ENCODE results near the gene PNMA8B. TPM values are rescaled to one million over a fixed set of nuclear protein-coding genes. Genes with fewer than 3 reads are reported as not detected.

PNMA8B gene
- polyA plus RNA-seq, 1 of the 3 experiments (the other 2 are of a cell fraction): 0.92 TPM

DNA sequence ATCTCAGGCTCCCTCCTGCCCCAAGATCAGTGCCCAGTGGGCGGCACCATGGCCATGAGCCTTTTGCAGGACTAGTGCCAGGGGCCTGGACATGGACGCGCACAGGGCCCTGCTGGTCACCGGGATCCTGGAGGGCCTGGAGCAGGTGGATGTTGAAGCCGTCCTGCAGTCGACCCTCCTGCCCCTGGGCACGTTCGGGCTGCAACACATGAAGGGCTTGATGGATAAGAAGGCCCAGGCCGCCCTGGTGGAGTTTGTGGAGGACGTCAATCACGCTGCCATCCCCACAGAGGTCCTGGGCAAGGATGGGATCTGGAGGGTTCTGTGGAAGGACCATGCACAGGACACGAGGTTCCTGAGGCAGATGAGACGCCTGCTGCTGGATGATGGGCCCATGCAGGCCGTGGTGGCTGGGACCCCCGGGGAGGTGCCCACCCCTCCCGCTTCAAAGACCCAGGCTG, 38.0 kb upstream of the PNMA8B start:
- CTCF ChIA-PET: interaction anchor here (0.6 to 4.5 kb wide), 3 partner anchors 10 to 88 kb away, joined by 3 to 28 read pairs (median 3); no protein-coding TSS in a partner anchor
- Histone ChIP-seq H4K20me1 (ENCODE audit: insufficient read depth) (no peaks in the 10 kb centered on the region), H3K27ac (ENCODE audit: low read depth in 2 of 2, low read length in 1 of 2) (no peak overlapping the region), H3K9me3 (no peaks in the 10 kb centered on the region), H3K36me3 (replicated peaks in 1 of 2; ENCODE audit: control insufficient read depth in 1 of 2, insufficient read depth in 2 of 2, low read length in 1 of 2) (no peaks in the 10 kb centered on the region), H3K4me2 (no peak overlapping the region), H3K9ac (no peak overlapping the region), H3K4me3 (ENCODE audit: low read depth in 2 of 2, low read length in 1 of 2) (no peak overlapping the region), H3K27me3 (ENCODE audit: insufficient read depth) (no peaks in the 10 kb centered on the region), H3K9me2 (no peaks in the 10 kb centered on the region), H2AFZ (ENCODE audit: low read depth) (no peak overlapping the region), H3F3A (replicated peaks; ENCODE audit: insufficient read depth) (no peaks in the 10 kb centered on the region), H3K4me1 (ENCODE audit: control insufficient read depth in 1 of 2, insufficient read depth in 2 of 2, low read depth in 1 of 2, low read length in 1 of 2) (peaks cover 0 to 19% of the 10 kb centered on the region in 2 experiments; a peak in 1 of 4 replicates), H3K79me2 (ENCODE audit: insufficient read depth) (no peaks in the 10 kb centered on the region)
- TF ChIP-seq GATA2 (CRISPR knock-in tag; IDR thresholded peaks at IDR 0.05) (no peak), POLR2AphosphoS5 (IDR thresholded peaks at IDR 0.05; ENCODE audit: low read depth, low read length) (no peak), RFX5 (IDR thresholded peaks at IDR 0.05; ENCODE audit: low read length) (no peak), MEF2A (IDR thresholded peaks at IDR 0.05; ENCODE audit: borderline replicate concordance, low read depth) (no peak), FOXM1 (IDR thresholded peaks at IDR 0.05; ENCODE audit: low read depth) (no peak), EP300 (IDR thresholded peaks at IDR 0.05; ENCODE audit: borderline replicate concordance in 1 of 2, low read depth in 1 of 2, low read length in 1 of 2) (no peak), CHD2 (IDR thresholded peaks at IDR 0.05; ENCODE audit: low read length, partially characterized antibody) (no peak), SIN3A (IDR thresholded peaks at IDR 0.05; ENCODE audit: borderline replicate concordance, low read depth, low read length) (no peak), NRF1 (IDR thresholded peaks at IDR 0.05; ENCODE audit: low read depth, low read length) (no peak), RCOR1 (IDR thresholded peaks at IDR 0.05; ENCODE audit: low read length) (no peak), MXI1 (IDR thresholded peaks at IDR 0.05; ENCODE audit: low read depth, low read length) (no peak), JUND (IDR thresholded peaks at IDR 0.05) (no peak), TCF12 (IDR thresholded peaks at IDR 0.05) (no peak)
- TF ChIP-seq, protein P1, sequence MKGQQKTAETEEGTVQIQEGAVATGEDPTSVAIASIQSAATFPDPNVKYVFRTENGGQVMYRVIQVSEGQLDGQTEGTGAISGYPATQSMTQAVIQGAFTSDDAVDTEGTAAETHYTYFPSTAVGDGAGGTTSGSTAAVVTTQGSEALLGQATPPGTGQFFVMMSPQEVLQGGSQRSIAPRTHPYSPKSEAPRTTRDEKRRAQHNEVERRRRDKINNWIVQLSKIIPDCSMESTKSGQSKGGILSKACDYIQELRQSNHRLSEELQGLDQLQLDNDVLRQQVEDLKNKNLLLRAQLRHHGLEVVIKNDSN (IDR thresholded peaks at IDR 0.05; ENCODE audit: borderline replicate concordance, low read depth): no peak
- TF ChIP-seq, protein P2, sequence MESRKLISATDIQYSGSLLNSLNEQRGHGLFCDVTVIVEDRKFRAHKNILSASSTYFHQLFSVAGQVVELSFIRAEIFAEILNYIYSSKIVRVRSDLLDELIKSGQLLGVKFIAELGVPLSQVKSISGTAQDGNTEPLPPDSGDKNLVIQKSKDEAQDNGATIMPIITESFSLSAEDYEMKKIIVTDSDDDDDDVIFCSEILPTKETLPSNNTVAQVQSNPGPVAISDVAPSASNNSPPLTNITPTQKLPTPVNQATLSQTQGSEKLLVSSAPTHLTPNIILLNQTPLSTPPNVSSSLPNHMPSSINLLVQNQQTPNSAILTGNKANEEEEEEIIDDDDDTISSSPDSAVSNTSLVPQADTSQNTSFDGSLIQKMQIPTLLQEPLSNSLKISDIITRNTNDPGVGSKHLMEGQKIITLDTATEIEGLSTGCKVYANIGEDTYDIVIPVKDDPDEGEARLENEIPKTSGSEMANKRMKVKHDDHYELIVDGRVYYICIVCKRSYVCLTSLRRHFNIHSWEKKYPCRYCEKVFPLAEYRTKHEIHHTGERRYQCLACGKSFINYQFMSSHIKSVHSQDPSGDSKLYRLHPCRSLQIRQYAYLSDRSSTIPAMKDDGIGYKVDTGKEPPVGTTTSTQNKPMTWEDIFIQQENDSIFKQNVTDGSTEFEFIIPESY (IDR thresholded peaks at IDR 0.05; ENCODE audit: borderline replicate concordance, low read depth): no peak
- TF ChIP-seq, protein P3, sequence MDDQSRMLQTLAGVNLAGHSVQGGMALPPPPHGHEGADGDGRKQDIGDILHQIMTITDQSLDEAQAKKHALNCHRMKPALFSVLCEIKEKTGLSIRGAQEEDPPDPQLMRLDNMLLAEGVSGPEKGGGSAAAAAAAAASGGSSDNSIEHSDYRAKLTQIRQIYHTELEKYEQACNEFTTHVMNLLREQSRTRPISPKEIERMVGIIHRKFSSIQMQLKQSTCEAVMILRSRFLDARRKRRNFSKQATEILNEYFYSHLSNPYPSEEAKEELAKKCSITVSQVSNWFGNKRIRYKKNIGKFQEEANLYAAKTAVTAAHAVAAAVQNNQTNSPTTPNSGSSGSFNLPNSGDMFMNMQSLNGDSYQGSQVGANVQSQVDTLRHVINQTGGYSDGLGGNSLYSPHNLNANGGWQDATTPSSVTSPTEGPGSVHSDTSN (IDR thresholded peaks at IDR 0.05): no peak
- TF ChIP-seq, protein P4, sequence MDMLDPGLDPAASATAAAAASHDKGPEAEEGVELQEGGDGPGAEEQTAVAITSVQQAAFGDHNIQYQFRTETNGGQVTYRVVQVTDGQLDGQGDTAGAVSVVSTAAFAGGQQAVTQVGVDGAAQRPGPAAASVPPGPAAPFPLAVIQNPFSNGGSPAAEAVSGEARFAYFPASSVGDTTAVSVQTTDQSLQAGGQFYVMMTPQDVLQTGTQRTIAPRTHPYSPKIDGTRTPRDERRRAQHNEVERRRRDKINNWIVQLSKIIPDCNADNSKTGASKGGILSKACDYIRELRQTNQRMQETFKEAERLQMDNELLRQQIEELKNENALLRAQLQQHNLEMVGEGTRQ (IDR thresholded peaks at IDR 0.05; ENCODE audit: borderline replicate concordance, low read depth, low read length): no peak
- DNase-seq: no peak
- 56% methylated on average over 9 of the region's 16 CpGs for WGBS (ENCODE audit: low lambda C conversion rate)
- POLR2A ChIA-PET: no interaction called here
